AG04450 (cell line): ENCODE data around the gene M1AP. TPM values are rescaled to one million over a fixed set of nuclear protein-coding genes. Genes with fewer than 3 reads are reported as not detected.

ENCODE experiments used
- CTCF ChIA-PET: fragments of 300-600, 350-600 bp; formaldehyde crosslinking; extraction: SDS; loops from one replicate; lab custom pipeline; 2022; ENCODE audit warnings: antibody characterized with exemption, inconsistent platforms; lab: Charles Lee
- POLR2A ChIA-PET: fragments of 350-600 bp; formaldehyde crosslinking; extraction: SDS; loops from one replicate; lab custom pipeline; 2021; ENCODE audit warnings: antibody characterized with exemption, inconsistent platforms; lab: Yijun Ruan, JAX
- DNase-seq: peaks from one replicate; pipeline ENCODE4 v3.0.0-alpha.2; 2011; ENCODE audit warnings: low read depth, low spot score
- H3K27ac ChIP-seq: one replicate; pipeline ENCODE4 v1.5.1; 2012; ENCODE audit warnings: low read depth, low read length, control low read depth
- H3K27me3 ChIP-seq: one replicate; pipeline ENCODE4 v1.6.0; 2012; ENCODE audit warnings: low read length; ENCODE audit not compliant: control insufficient read depth, insufficient read depth
- H3K4me3 ChIP-seq: 2 replicates; pipeline ENCODE4 v1.5.1; 2011; ENCODE audit warnings: mild to moderate bottlenecking, low read depth, low read length, control low read depth
- H3K9me3 ChIP-seq: 2 replicates; pipeline ENCODE4 v1.5.1; 2012; ENCODE audit warnings: low read length; ENCODE audit not compliant: control insufficient read depth, insufficient read depth
- CTCF ChIP-seq: IDR thresholded peaks from 2 replicates; pipeline ENCODE4 v1.5.1; 2011; ENCODE audit warnings: low read depth, low read length, control low read depth, inconsistent platforms
- polyA plus RNA-seq: library from polyadenylated mRNA; depleted of rRNA; stranded (reverse); fragments of >200 nt; gene quantifications from 2 replicates; pipeline ENCODE4 v1.2.3, GENCODE V29; 2011

Gene M1AP
- polyA plus RNA-seq, 1 experiment = 0.07 TPM

- peak within 1 kb of the TSS; percentile 91 for H3K27ac ChIP-seq
- peak within 1 kb of the TSS; percentile 97 for H3K4me3 ChIP-seq
- DNase-seq = peak; percentile 83
- no peaks in the 10 kb centered on the region for H3K27me3 ChIP-seq
- CTCF ChIA-PET = interaction anchor here (0.6 to 1.0 kb wide), 5 partner anchors 22 to 322 kb away, joined by 4 to 10 read pairs (median 5); no protein-coding TSS in a partner anchor
- peaks cover 4% of the 10 kb centered on the region; the same call in 1 of the 2 replicates for H3K9me3 ChIP-seq
- no peak for TF ChIP-seq CTCF
- POLR2A ChIA-PET = interaction anchor here (0.6 to 1.2 kb wide), 12 partner anchors 13 to 97 kb away, joined by 3 to 15 read pairs (median 5); no protein-coding TSS in a partner anchor
These were observed 94.0 kb downstream of the M1AP start, which contains the start of the genes DOK1 and LOXL3 for GRCh38 chr2:74553892-74554819. TSS of gene DOK1 (plus strand) at chr2:74554720. CDS start at chr2:74554755, 35 bp downstream. TSS of gene LOXL3 (minus strand) at chr2:74553942. CDS start at chr2:74552634, 1,308 bp downstream.

- H3K9me3 ChIP-seq = peaks cover 6% of the 10 kb centered on the region; the same call in 1 of the 2 replicates
- peak overlapping the region; percentile 97 for H3K4me3 ChIP-seq
- H3K27ac ChIP-seq = peak overlapping the region; percentile 47
- H3K27me3 ChIP-seq = no peaks in the 10 kb centered on the region
- no peak for DNase-seq
- no peak for TF ChIP-seq CTCF
- POLR2A ChIA-PET = interaction anchor here (0.6 to 1.2 kb wide), 10 partner anchors 12 to 71 kb away, joined by 3 to 9 read pairs (median 5); no protein-coding TSS in a partner anchor
- CTCF ChIA-PET = interaction anchor here (0.6 to 1.0 kb wide), 2 partner anchors 32 to 34 kb away, joined by 3 to 5 read pairs; no protein-coding TSS in a partner anchor
These were observed 95.0 kb downstream of the M1AP start for GRCh38 chr2:74552914-74553811.

GRCh38 chr2:74551942-74552913 lies 95.9 kb downstream of the M1AP start:
- CTCF ChIA-PET = interaction anchor here (0.6 kb wide), 1 partner anchor 35 kb away, joined by 3 read pairs; no protein-coding TSS in a partner anchor
- H3K27ac ChIP-seq = no peak overlapping the region
- no peaks in the 10 kb centered on the region for H3K27me3 ChIP-seq
- TF ChIP-seq CTCF = no peak
- H3K9me3 ChIP-seq = peaks cover 6% of the 10 kb centered on the region; the same call in 1 of the 2 replicates
- POLR2A ChIA-PET = interaction anchor here (0.6 kb wide), 1 partner anchor 13 kb away, joined by 5 read pairs; no protein-coding TSS in a partner anchor
- H3K4me3 ChIP-seq = peak overlapping the region; percentile 97
- DNase-seq = no peak

GRCh38 chr2:74551530-74551929 lies 96.6 kb downstream of the M1AP start:
- DNase-seq = no peak
- Histone ChIP-seq H3K4me3 (no peak overlapping the region), H3K27ac (no peak overlapping the region), H3K27me3 (no peaks in the 10 kb centered on the region), H3K9me3 (peaks cover 6% of the 10 kb centered on the region; the same call in 1 of the 2 replicates)
- ChIA-PET POLR2A (no interaction called here), CTCF (no interaction called here)
- no peak for TF ChIP-seq CTCF
